ENCODE results near the gene TMEM14C.

TMEM14C gene

DNA sequence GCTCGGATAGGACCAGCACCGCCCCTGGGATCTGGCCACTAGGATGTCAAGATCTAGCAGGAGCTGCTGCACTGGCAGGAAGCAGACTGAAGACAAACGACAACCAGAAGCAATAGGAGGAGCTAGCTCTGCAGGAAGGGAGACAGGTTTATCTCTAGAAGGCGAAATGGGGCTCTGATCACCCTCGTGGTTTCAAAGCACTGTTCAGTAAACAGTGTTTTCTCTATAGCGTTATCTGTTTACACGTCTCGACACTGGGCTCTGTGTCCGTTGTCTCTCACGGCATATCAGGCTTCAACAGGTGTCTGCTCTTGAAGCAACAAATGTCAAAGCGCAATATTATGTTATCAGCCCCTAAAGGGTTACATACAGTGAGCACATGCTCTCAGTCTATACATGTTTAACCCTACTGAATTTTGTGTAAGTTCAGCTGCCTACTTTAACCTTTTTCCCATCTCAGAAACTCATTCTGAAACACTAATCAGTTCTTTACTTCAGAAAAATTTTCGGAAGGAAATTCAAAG, 48.6 kb downstream of the TMEM14C start:
- no peak overlapping the region for H2AFZ ChIP-seq (ENCODE audit: low read depth)
- H3K27me3 ChIP-seq (ENCODE audit: insufficient read depth, low read depth), result no peaks in the 10 kb centered on the region
- no peaks in the 10 kb centered on the region for H3K79me2 ChIP-seq (ENCODE audit: insufficient read depth, low read depth)
- TF ChIP-seq, protein P1, sequence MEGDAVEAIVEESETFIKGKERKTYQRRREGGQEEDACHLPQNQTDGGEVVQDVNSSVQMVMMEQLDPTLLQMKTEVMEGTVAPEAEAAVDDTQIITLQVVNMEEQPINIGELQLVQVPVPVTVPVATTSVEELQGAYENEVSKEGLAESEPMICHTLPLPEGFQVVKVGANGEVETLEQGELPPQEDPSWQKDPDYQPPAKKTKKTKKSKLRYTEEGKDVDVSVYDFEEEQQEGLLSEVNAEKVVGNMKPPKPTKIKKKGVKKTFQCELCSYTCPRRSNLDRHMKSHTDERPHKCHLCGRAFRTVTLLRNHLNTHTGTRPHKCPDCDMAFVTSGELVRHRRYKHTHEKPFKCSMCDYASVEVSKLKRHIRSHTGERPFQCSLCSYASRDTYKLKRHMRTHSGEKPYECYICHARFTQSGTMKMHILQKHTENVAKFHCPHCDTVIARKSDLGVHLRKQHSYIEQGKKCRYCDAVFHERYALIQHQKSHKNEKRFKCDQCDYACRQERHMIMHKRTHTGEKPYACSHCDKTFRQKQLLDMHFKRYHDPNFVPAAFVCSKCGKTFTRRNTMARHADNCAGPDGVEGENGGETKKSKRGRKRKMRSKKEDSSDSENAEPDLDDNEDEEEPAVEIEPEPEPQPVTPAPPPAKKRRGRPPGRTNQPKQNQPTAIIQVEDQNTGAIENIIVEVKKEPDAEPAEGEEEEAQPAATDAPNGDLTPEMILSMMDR (conservative IDR thresholded peaks at IDR 0.05; ENCODE audit: low read depth, low read length), result no peak
- no peak overlapping the region for H3K4me3 ChIP-seq (IDR thresholded peaks at IDR 0.05; ENCODE audit: insufficient read depth, low read depth, low read length)
- H3K4me1 ChIP-seq (ENCODE audit: low read depth, poor library complexity, severe bottlenecking), result no peaks in the 10 kb centered on the region
- H3K36me3 ChIP-seq (ENCODE audit: insufficient read depth), result no peaks in the 10 kb centered on the region
- H3K9ac ChIP-seq, result no peak overlapping the region
- no peak overlapping the region for H3K27ac ChIP-seq
- H4K20me1 ChIP-seq (ENCODE audit: insufficient read depth), result no peaks in the 10 kb centered on the region
- no peak overlapping the region for H3K4me2 ChIP-seq

DNA sequence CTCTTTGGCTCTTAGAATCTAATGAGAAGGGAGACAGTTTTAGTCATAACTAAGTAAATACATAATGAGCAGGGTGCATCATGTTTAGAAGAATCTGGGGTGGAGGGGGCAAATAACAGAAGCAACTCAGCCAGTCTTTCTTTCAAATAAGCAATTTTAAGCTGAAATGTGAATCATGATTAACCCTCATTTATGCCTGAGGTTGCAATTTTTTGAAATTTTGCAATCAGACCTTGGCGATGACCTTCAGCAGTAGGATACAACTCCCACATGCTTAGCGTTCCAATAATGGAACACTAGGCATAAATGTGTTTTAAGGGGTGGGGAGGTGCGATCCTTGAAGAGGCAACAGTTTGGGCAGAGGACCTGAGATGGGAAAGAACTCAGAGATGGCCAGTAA, 55.4 kb downstream of the TMEM14C start:
- no peak overlapping the region for H3K4me2 ChIP-seq
- no peak overlapping the region for H2AFZ ChIP-seq (ENCODE audit: low read depth)
- no peaks in the 10 kb centered on the region for H3K36me3 ChIP-seq (ENCODE audit: insufficient read depth)
- H3K4me1 ChIP-seq (ENCODE audit: low read depth, poor library complexity, severe bottlenecking), result no peaks in the 10 kb centered on the region
- H3K27me3 ChIP-seq (ENCODE audit: insufficient read depth, low read depth), result no peaks in the 10 kb centered on the region
- TF ChIP-seq, protein P1 (conservative IDR thresholded peaks at IDR 0.05; ENCODE audit: low read depth, low read length), result no peak
- H3K79me2 ChIP-seq (ENCODE audit: insufficient read depth, low read depth), result no peaks in the 10 kb centered on the region
- no peak overlapping the region for H3K4me3 ChIP-seq (IDR thresholded peaks at IDR 0.05; ENCODE audit: insufficient read depth, low read depth, low read length)
- H3K9ac ChIP-seq, result no peak overlapping the region
- H4K20me1 ChIP-seq (ENCODE audit: insufficient read depth), result no peaks in the 10 kb centered on the region
- H3K27ac ChIP-seq, result no peak overlapping the region

- Histone ChIP-seq H3K27me3 (ENCODE audit: insufficient read depth, low read depth) (no peaks in the 10 kb centered on the region), H4K20me1 (ENCODE audit: insufficient read depth) (no peaks in the 10 kb centered on the region), H3K4me2 (no peak overlapping the region), H3K4me1 (ENCODE audit: low read depth, poor library complexity, severe bottlenecking) (no peaks in the 10 kb centered on the region), H3K27ac (no peak overlapping the region), H3K9ac (no peak overlapping the region), H3K4me3 (IDR thresholded peaks at IDR 0.05; ENCODE audit: insufficient read depth, low read depth, low read length) (no peak overlapping the region), H3K79me2 (ENCODE audit: insufficient read depth, low read depth) (no peaks in the 10 kb centered on the region), H2AFZ (ENCODE audit: low read depth) (no peak overlapping the region), H3K36me3 (ENCODE audit: insufficient read depth) (no peaks in the 10 kb centered on the region)
- TF ChIP-seq, protein P1 (conservative IDR thresholded peaks at IDR 0.05; ENCODE audit: low read depth, low read length), result no peak
Measured at GRCh38 chr6:10779076-10779475, 56.2 kb downstream of the TMEM14C start.
